ENCODE results near the gene GTF2A1.

The GTF2A1 gene

GRCh38 chr14:81263777-81264410 is 43.1 kb upstream of the GTF2A1 start:
- DNase-seq (ENCODE audit: low read depth), result no peak
- H3K4me3 ChIP-seq (ENCODE audit: low read length), result no peak overlapping the region
- TF ChIP-seq, protein P1, sequence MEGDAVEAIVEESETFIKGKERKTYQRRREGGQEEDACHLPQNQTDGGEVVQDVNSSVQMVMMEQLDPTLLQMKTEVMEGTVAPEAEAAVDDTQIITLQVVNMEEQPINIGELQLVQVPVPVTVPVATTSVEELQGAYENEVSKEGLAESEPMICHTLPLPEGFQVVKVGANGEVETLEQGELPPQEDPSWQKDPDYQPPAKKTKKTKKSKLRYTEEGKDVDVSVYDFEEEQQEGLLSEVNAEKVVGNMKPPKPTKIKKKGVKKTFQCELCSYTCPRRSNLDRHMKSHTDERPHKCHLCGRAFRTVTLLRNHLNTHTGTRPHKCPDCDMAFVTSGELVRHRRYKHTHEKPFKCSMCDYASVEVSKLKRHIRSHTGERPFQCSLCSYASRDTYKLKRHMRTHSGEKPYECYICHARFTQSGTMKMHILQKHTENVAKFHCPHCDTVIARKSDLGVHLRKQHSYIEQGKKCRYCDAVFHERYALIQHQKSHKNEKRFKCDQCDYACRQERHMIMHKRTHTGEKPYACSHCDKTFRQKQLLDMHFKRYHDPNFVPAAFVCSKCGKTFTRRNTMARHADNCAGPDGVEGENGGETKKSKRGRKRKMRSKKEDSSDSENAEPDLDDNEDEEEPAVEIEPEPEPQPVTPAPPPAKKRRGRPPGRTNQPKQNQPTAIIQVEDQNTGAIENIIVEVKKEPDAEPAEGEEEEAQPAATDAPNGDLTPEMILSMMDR (conservative IDR thresholded peaks at IDR 0.05; ENCODE audit: low read depth, low read length), result no peak

DNA sequence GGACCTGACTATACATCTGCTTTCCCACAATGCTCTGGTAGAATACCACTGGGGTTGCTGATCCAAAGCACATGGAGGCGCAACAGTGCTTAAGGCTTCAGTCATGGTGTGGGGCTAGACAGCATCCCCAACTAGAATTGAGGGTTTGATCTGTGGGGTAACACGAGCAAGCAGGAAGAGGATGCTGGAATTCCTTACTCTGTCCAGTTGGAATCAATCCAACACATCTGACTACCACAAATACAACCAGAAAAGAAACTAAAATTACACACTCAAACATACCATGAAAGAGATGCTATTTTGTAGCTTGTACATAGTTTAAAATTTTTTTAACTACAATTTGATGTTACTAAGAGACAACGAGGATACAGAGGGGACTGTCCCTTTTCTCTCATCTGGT is 40.4 kb upstream of the GTF2A1 start:
- no peak overlapping the region for H3K4me3 ChIP-seq (ENCODE audit: low read length)
- TF ChIP-seq, protein P1 (conservative IDR thresholded peaks at IDR 0.05; ENCODE audit: low read depth, low read length), result no peak
- no peak for DNase-seq (ENCODE audit: low read depth)

- TF ChIP-seq, protein P1 (conservative IDR thresholded peaks at IDR 0.05; ENCODE audit: low read depth, low read length), result no peak
- DNase-seq (ENCODE audit: low read depth), result no peak
Measured at GRCh38 chr14:81260732-81261131, 40.0 kb upstream of the GTF2A1 start.

GRCh38 chr14:81256289-81256960 is 35.7 kb upstream of the GTF2A1 start:
- no peak overlapping the region for H3K4me3 ChIP-seq (ENCODE audit: low read length)

More at GRCh38 chr14:81260732-81261131, 40.0 kb upstream of the GTF2A1 start:
- no peak overlapping the region for H3K4me3 ChIP-seq (ENCODE audit: low read length)

DNA sequence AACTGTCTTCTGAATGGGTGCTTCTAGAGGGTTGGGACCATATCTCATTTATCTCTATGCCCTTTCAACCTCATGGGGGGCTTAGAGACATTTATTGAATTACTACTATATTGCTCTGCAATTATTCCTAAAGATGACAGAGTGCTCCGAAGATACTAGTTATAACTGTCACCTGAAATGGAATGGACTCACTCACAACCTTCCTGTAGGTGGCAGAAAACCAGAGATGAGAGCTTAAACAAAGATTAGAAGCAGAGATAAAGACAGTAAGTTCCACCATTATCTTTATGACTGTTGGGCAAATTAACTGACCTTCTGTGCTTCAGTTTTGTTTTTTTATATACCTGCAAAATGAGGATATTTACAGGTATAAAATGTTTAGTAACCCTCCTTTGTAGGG is 31.5 kb upstream of the GTF2A1 start:
- TF ChIP-seq, protein P1 (conservative IDR thresholded peaks at IDR 0.05; ENCODE audit: low read depth, low read length), result no peak
- DNase-seq (ENCODE audit: low read depth), result no peak
- no peak overlapping the region for H3K4me3 ChIP-seq (ENCODE audit: low read length)

More at GRCh38 chr14:81256289-81256960, 35.7 kb upstream of the GTF2A1 start:
- DNase-seq (ENCODE audit: low read depth), result no peak
- TF ChIP-seq, protein P1 (conservative IDR thresholded peaks at IDR 0.05; ENCODE audit: low read depth, low read length), result no peak

DNA sequence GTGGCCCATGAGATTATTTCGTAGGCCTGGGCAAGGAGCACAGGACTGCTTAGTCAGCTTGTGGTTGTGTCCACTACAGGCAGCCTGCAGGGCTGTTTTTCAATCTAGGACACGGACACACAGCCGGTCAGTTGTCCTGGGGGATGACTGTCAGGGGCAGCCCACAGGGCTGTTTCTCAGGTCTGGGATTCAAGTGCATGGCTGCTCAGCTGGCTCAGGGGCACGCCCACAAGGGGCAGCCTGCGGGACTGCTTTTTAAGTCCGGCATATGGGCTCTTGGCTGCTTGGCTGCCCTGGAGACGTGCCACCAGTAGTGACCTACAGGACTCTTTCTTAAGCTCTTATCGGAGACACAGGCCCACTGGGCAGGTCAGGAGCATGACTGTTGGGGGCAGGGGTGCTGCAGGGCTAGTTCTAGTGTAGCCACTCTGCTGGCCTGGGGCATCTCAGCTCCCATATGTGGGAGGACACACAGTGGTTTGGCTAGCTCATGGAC is 26.6 kb upstream of the GTF2A1 start:
- TF ChIP-seq, protein P1 (conservative IDR thresholded peaks at IDR 0.05; ENCODE audit: low read depth, low read length), result no peak
- no peak overlapping the region for H3K4me3 ChIP-seq (ENCODE audit: low read length)
- DNase-seq (ENCODE audit: low read depth), result no peak

Measured in retinal pigment epithelial cell (primary cell).